ENCODE data around the gene PHACTR3. TPM values are rescaled to one million over a fixed set of nuclear protein-coding genes. Genes with fewer than 3 reads are reported as not detected.

PHACTR3 gene
- total RNA-seq, 2 donors from 2014 or later: 0.13 TPM; not detected in 1

GRCh38 chr20:59591061-59591460, 13.3 kb upstream of the PHACTR3 start:
- no peak overlapping the region for H3K4me3 Mint-ChIP-seq
- H3K27ac ChIP-seq (ENCODE audit: low read depth, low read length): no peak overlapping the region
- H3K36me3 ChIP-seq (ENCODE audit: control insufficient read depth, insufficient read depth, low read length): no peaks in the 10 kb centered on the region
- no peak overlapping the region for H3K27ac Mint-ChIP-seq
- peaks cover 4% of the 10 kb centered on the region for H3K9me3 ChIP-seq (ENCODE audit: control insufficient read depth, low read length)
- H3K4me3 ChIP-seq (ENCODE audit: low read length): no peak overlapping the region
- 84 to 93% methylated on average over 4 to 12 of the region's 12 CpGs for WGBS, 2 experiments (ENCODE audit: insufficient coverage in 1 of 2, insufficient read length in 1 of 2)
- no peaks in the 10 kb centered on the region for H3K4me1 Mint-ChIP-seq
- H3K36me3 Mint-ChIP-seq (ENCODE audit: low read depth): no peaks in the 10 kb centered on the region
- peaks cover 21% of the 10 kb centered on the region for H3K27me3 ChIP-seq (ENCODE audit: control insufficient read depth, insufficient read depth, low read length, poor library complexity, severe bottlenecking)
- H3K9me3 Mint-ChIP-seq: no peaks in the 10 kb centered on the region
- DNase-seq: no peak
- no peaks in the 10 kb centered on the region for H3K4me1 ChIP-seq (ENCODE audit: control insufficient read depth, insufficient read depth, low read length)
- peaks cover 78% of the 10 kb centered on the region for H3K27me3 Mint-ChIP-seq (ENCODE audit: insufficient read depth)
- no peak for TF ChIP-seq CTCF (conservative IDR thresholded peaks at IDR 0.05)
- no peak overlapping the region for H3K9ac ChIP-seq (ENCODE audit: extremely low read depth, low read length, poor library complexity, severe bottlenecking)

- H3K27ac ChIP-seq (ENCODE audit: low read depth, low read length): no peak overlapping the region
- no peak overlapping the region for H3K9ac ChIP-seq (ENCODE audit: extremely low read depth, low read length, poor library complexity, severe bottlenecking)
- H3K36me3 Mint-ChIP-seq (ENCODE audit: low read depth): no peaks in the 10 kb centered on the region
- H3K9me3 ChIP-seq (ENCODE audit: control insufficient read depth, low read length): peaks cover 4% of the 10 kb centered on the region
- 69 to 71% methylated on average over 3 to 5 of the region's 5 CpGs for WGBS, 2 experiments (ENCODE audit: insufficient coverage in 1 of 2, insufficient read length in 1 of 2)
- no peaks in the 10 kb centered on the region for H3K36me3 ChIP-seq (ENCODE audit: control insufficient read depth, insufficient read depth, low read length)
- DNase-seq: no peak
- no peaks in the 10 kb centered on the region for H3K4me1 Mint-ChIP-seq
- no peak overlapping the region for H3K27ac Mint-ChIP-seq
- TF ChIP-seq CTCF (conservative IDR thresholded peaks at IDR 0.05): no peak
- no peak overlapping the region for H3K4me3 ChIP-seq (ENCODE audit: low read length)
- no peaks in the 10 kb centered on the region for H3K9me3 Mint-ChIP-seq
- H3K4me3 Mint-ChIP-seq: no peak overlapping the region
- H3K4me1 ChIP-seq (ENCODE audit: control insufficient read depth, insufficient read depth, low read length): no peaks in the 10 kb centered on the region
- peaks cover 39% of the 10 kb centered on the region for H3K27me3 ChIP-seq (ENCODE audit: control insufficient read depth, insufficient read depth, low read length, poor library complexity, severe bottlenecking)
- H3K27me3 Mint-ChIP-seq (ENCODE audit: insufficient read depth): peaks cover 76% of the 10 kb centered on the region
Observed at GRCh38 chr20:59596690-59597089, 7.7 kb upstream of the PHACTR3 start.

GRCh38 chr20:59597240-59597639, 7.1 kb upstream of the PHACTR3 start:
- H3K27ac ChIP-seq (ENCODE audit: low read depth, low read length): no peak overlapping the region
- Mint-ChIP-seq H3K4me3 (no peak overlapping the region), H3K36me3 (ENCODE audit: low read depth) (no peaks in the 10 kb centered on the region)

More at GRCh38 chr20:59597240-59597639, 7.1 kb upstream of the PHACTR3 start:
- Histone ChIP-seq H3K4me3 (ENCODE audit: low read length) (no peak overlapping the region), H3K9ac (ENCODE audit: extremely low read depth, low read length, poor library complexity, severe bottlenecking) (no peak overlapping the region), H3K36me3 (ENCODE audit: control insufficient read depth, insufficient read depth, low read length) (no peaks in the 10 kb centered on the region), H3K9me3 (ENCODE audit: control insufficient read depth, low read length) (peaks cover 4% of the 10 kb centered on the region), H3K27me3 (ENCODE audit: control insufficient read depth, insufficient read depth, low read length, poor library complexity, severe bottlenecking) (peaks cover 45% of the 10 kb centered on the region), H3K4me1 (ENCODE audit: control insufficient read depth, insufficient read depth, low read length) (no peaks in the 10 kb centered on the region)
- H3K9me3 Mint-ChIP-seq: no peaks in the 10 kb centered on the region
- H3K27me3 Mint-ChIP-seq (ENCODE audit: insufficient read depth): peaks cover 76% of the 10 kb centered on the region
- no peaks in the 10 kb centered on the region for H3K4me1 Mint-ChIP-seq
- no peak for TF ChIP-seq CTCF (conservative IDR thresholded peaks at IDR 0.05)
- WGBS, 2 experiments (ENCODE audit: insufficient coverage in 1 of 2, insufficient read length in 1 of 2): 86% methylated on average over 1 of the region's 1 CpG; no CpG with 5 or more reads in 1 of the 2 experiments
- H3K27ac Mint-ChIP-seq: no peak overlapping the region
- DNase-seq: no peak
